Muscle of leg (tissue), 11 donors: ENCODE results near the gene ANXA10. TPM values are rescaled to one million over a fixed set of nuclear protein-coding genes. Genes with fewer than 3 reads are reported as not detected.
"Not testable (repeated sequence)": the region's sequence is repeated elsewhere in the genome, so short reads cannot be mapped to it uniquely, and the experiment has no call there.

Source experiments
- DNase-seq: peaks from one replicate; pipeline ENCODE4 v3.0.0; 2013
- H3K27ac ChIP-seq: one replicate; pipeline ENCODE4 v1.5.1; 2013; ENCODE audit warnings: mild to moderate bottlenecking, low read length, control low read depth
- H3K27me3 ChIP-seq: one replicate; pipeline ENCODE4 v1.6.1; 2013; ENCODE audit warnings: low read length; ENCODE audit not compliant: control insufficient read depth, insufficient read depth
- H3K36me3 ChIP-seq: one replicate; pipeline ENCODE4 v1.6.1; 2013; ENCODE audit warnings: low read length; ENCODE audit not compliant: control insufficient read depth, insufficient read depth
- H3K4me1 ChIP-seq: one replicate; pipeline ENCODE4 v1.6.1; 2013; ENCODE audit warnings: low read length; ENCODE audit not compliant: control insufficient read depth, insufficient read depth
- H3K4me3 ChIP-seq: one replicate; pipeline ENCODE4 v1.5.1; 2013; ENCODE audit warnings: low read length, control low read depth
- H3K9me3 ChIP-seq: replicated peaks from 2 replicates; pipeline ENCODE4 v1.6.1; 2013; ENCODE audit warnings: low read depth, low read length; ENCODE audit not compliant: control insufficient read depth
- WGBS: methylation state at CpG from one replicate; pipeline ENCODE4 v1.1.5; 2013; ENCODE audit warnings: missing lambda C conversion rate; ENCODE audit not compliant: insufficient coverage; 5-methylcytosine and 5-hydroxymethylcytosine counted together
- polyA plus RNA-seq, 8 donors: library from polyadenylated mRNA; unstranded; fragments of 120-200 nt; gene quantifications; one replicate each; pipeline versions ENCODE4 v1.2.1 to v1.2.3, GENCODE V29; 2013; ENCODE audit warnings: inconsistent platforms in 1 of 8, low replicate concordance in 1 of 8; ENCODE audit not compliant: insufficient read length in 8 of 8, insufficient read depth in 1 of 8
- total RNA-seq: library from RNA; stranded (reverse); fragments of 120-200 nt; gene quantifications from one replicate; pipeline ENCODE4 v1.2.4, GENCODE V29; 2013

ANXA10 gene
- total and polyA plus RNA-seq, 9 donors, result 0.17 to 0.60 TPM; not detected in 7

DNA sequence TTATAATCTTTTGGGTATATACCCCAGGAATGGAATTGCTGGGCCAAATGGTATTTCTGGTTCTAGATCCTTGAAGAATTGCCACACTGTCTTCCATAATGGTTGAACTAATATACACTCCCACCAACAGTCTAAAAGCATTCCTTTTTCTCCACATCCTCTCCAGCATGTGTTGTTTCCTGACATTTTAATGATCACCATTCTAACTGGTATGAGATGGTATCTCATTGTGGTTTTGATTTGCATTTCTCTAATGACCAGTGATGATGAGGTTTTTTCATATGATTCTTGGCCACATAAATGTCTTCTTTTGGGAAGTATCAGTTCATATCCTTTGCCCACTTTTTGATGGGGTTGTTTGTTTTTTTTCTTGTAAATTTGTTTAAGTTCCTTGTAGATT lies 121.2 kb downstream of the ANXA10 start:
- H3K4me3 ChIP-seq, H3K9me3 ChIP-seq: not testable (repeated sequence)
- peaks cover 12% of the 10 kb centered on the region for H3K36me3 ChIP-seq

DNA sequence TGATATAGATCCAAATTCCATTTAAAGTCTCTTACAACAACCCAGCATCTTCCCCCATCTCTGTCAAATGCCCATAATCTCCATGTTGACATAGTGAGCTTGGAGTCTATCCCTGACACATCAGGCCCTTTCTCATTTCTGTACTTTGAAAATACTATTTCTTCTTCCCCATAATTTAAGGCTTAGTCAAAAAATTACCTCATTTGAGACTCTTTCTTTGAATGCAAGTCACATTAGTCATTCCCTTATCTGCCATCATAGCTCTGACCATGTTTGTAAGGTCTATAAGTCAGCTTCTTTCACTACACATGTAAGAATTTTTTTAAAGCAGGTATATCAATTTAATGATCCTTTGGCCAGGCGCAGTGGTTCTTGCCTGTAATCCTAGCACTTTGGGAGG lies 126.3 kb downstream of the ANXA10 start:
- peaks cover 6% of the 10 kb centered on the region for H3K9me3 ChIP-seq
- H3K27ac ChIP-seq, result no peak overlapping the region
- WGBS, result no CpG with 5 or more reads among the region's 1 CpG
- H3K4me1 ChIP-seq, result no peaks in the 10 kb centered on the region
- H3K36me3 ChIP-seq, result peaks cover 27% of the 10 kb centered on the region
- DNase-seq, result no peak
- no peaks in the 10 kb centered on the region for H3K27me3 ChIP-seq
- H3K4me3 ChIP-seq, result no peak overlapping the region

More for the DNA sequence above, 121.2 kb downstream of the ANXA10 start:
- not testable (repeated sequence) for H3K4me1 ChIP-seq, H3K27ac ChIP-seq, H3K27me3 ChIP-seq, DNase-seq

DNA sequence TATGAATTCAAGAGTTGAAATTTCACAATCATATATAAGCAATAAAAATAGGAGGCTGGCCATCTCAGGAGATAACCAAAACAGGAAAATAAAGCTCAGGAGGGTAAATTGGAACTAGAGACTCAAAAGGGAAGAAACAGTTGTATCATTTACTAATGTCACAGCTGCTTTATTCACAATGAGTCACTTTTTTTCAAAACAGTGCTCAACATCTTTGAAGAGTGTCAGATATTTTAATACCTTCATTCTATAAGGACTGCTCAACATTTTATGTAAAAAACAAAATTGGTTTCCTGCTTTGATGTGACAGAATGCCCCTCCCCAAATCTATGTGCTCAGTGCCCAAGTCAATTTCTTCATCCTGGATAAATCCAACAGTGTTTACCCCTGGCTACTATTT lies 128.6 kb downstream of the ANXA10 start:
- DNase-seq, result no peak
- Histone ChIP-seq H3K4me3 (no peak overlapping the region), H3K4me1 (no peaks in the 10 kb centered on the region), H3K36me3 (peaks cover 27% of the 10 kb centered on the region), H3K27ac (no peak overlapping the region), H3K9me3 (peaks cover 6% of the 10 kb centered on the region), H3K27me3 (no peaks in the 10 kb centered on the region)

DNA sequence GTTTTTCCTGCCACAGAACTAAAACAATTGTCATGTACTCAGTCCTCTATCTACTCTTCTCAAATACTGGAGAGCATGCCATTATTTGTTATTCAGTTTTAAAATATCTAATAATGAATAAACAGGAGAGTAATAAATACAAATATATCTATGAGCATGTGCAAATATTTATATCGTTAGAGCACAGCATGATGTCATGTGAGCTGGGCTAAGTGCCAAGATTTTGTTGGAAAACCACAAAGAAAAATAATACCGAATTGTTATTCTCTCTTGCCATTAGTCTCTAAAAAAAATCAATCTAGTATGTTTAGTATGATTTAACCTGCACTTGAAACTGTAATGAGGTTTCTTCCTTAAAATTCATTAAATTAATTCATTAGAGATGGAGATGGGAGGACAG lies 129.0 kb downstream of the ANXA10 start:
- Histone ChIP-seq H3K9me3 (peaks cover 6% of the 10 kb centered on the region), H3K4me3 (no peak overlapping the region), H3K27ac (no peak overlapping the region), H3K4me1 (no peaks in the 10 kb centered on the region), H3K27me3 (no peaks in the 10 kb centered on the region), H3K36me3 (peaks cover 27% of the 10 kb centered on the region)
- peak; percentile 81 for DNase-seq
- no CpG with 5 or more reads among the region's 2 CpGs for WGBS

Other genes starting within 250 kb of the ANXA10 start
- 7.9 TPM for gene DDX60, start 226.2 kb downstream of the ANXA10 start, total RNA-seq
- gene DDX60, start 226.2 kb downstream of the ANXA10 start, polyA plus RNA-seq, result 1 to 10 TPM; 3.4 to 6.5 (median 4.4) TPM